SK-N-SH (cell line): ENCODE measurements around the gene ENKUR. TPM values are rescaled to one million over a fixed set of nuclear protein-coding genes. Genes with fewer than 3 reads are reported as not detected.

Experiments
- CTCF ChIA-PET: fragments of 300-600, 350-600 bp; formaldehyde crosslinking; extraction: SDS; loops from one replicate; lab custom pipeline; 2021; lab: Yijun Ruan, JAX
- POLR2A ChIA-PET: fragments of 350-600 bp; sonication (Branson Sonifier 250); formaldehyde crosslinking; extraction: SDS; loops from one replicate; lab custom pipeline; 2020; ENCODE audit warnings: antibody characterized with exemption, inconsistent platforms; lab: Yijun Ruan, JAX
- DNase-seq: peaks from one replicate; pipeline ENCODE4 v3.0.0; 2012
- H2AFZ ChIP-seq: fragments of 200-600 bp; sonication (generic); 2 replicates; pipeline ENCODE4 v1.8.1; 2016; ENCODE audit warnings: antibody characterized with exemption, mild to moderate bottlenecking, low read depth
- H3F3A ChIP-seq: fragments of 200-600 bp; sonication (generic); replicated peaks from 2 replicates; pipeline ENCODE3; 2016; ENCODE audit warnings: antibody characterized with exemption, mild to moderate bottlenecking; ENCODE audit not compliant: insufficient read depth
- H3K27ac ChIP-seq, 2 experiments: fragments of 200-500 bp in 1 of 2; fragments of 200-600 bp in 1 of 2; sonication (Bioruptor generic) in 1 of 2; sonication (generic), shearing (Covaris generic) in 1 of 2; 2 replicates each; pipeline versions ENCODE4 v1.5.1 to v1.6.1; 2014 to 2016; ENCODE audit warnings: low read depth in 2 of 2, inconsistent platforms in 1 of 2, low read length in 1 of 2, mild to moderate bottlenecking in 1 of 2, mixed read lengths in 1 of 2
- H3K27me3 ChIP-seq: fragments of 200-600 bp; sonication (generic), shearing (Covaris generic); 2 replicates; pipeline ENCODE4 v1.6.1; 2016; ENCODE audit warnings: mixed run types; ENCODE audit not compliant: insufficient read depth
- H3K36me3 ChIP-seq, 2 experiments: fragments of 200-500 bp in 1 of 2; fragments of 200-600 bp in 1 of 2; sonication (Bioruptor generic) in 1 of 2; sonication (generic) in 1 of 2; replicated peaks in 1 of 2; 2 replicates each; pipeline versions ENCODE3 to v1.5.1; 2014 to 2016; ENCODE audit warnings: low read length in 1 of 2, mild to moderate bottlenecking in 1 of 2; ENCODE audit not compliant: insufficient read depth in 2 of 2, control insufficient read depth in 1 of 2
- H3K4me1 ChIP-seq, 2 experiments: fragments of 200-500 bp in 1 of 2; fragments of 200-600 bp in 1 of 2; sonication (Bioruptor generic) in 1 of 2; sonication (generic), shearing (Covaris generic) in 1 of 2; 2 replicates each; pipeline versions ENCODE4 v1.5.1 to v1.6.1; 2014 to 2016; ENCODE audit warnings: low read depth in 1 of 2, low read length in 1 of 2, mixed run types in 1 of 2; ENCODE audit not compliant: insufficient read depth in 2 of 2, control insufficient read depth in 1 of 2
- H3K4me2 ChIP-seq: fragments of 200-600 bp; sonication (generic), shearing (Covaris generic); 2 replicates; pipeline ENCODE4 v1.6.1; 2017; ENCODE audit warnings: mixed run types
- H3K4me3 ChIP-seq, 2 experiments: fragments of 200-500 bp in 1 of 2; fragments of 200-600 bp in 1 of 2; sonication (Bioruptor generic) in 1 of 2; sonication (generic), shearing (Covaris generic) in 1 of 2; 2 replicates each; pipeline versions ENCODE4 v1.5.1 to v1.8.1; 2014 to 2016; ENCODE audit warnings: low read depth in 2 of 2, inconsistent platforms in 1 of 2, low read length in 1 of 2, mild to moderate bottlenecking in 1 of 2, mixed read lengths in 1 of 2, moderate library complexity in 1 of 2
- H3K79me2 ChIP-seq: fragments of 200-600 bp; sonication (generic); 2 replicates; pipeline ENCODE4 v1.8.1; 2017; ENCODE audit warnings: mild to moderate bottlenecking; ENCODE audit not compliant: insufficient read depth
- H3K9ac ChIP-seq: fragments of 200-600 bp; sonication (generic); 2 replicates; pipeline ENCODE4 v1.6.1; 2017; ENCODE audit warnings: mixed run types
- H3K9me2 ChIP-seq: fragments of 200-600 bp; sonication (generic); 2 replicates; pipeline ENCODE4 v1.6.1; 2017; ENCODE audit warnings: mixed run types
- H3K9me3 ChIP-seq: fragments of 200-600 bp; sonication (generic); 2 replicates; pipeline ENCODE4 v1.6.1; 2017; ENCODE audit warnings: mixed run types, mild to moderate bottlenecking, moderate library complexity
- H4K20me1 ChIP-seq: fragments of 200-600 bp; sonication (generic); 2 replicates; pipeline ENCODE4 v1.6.1; 2017; ENCODE audit warnings: mild to moderate bottlenecking, mixed run types; ENCODE audit not compliant: insufficient read depth
- CHD2 ChIP-seq: fragments of 150-350 bp; IDR thresholded peaks from 2 replicates; pipeline ENCODE4 v1.6.1; 2018; ENCODE audit warnings: low read length; ENCODE audit not compliant: partially characterized antibody
- ELF1 ChIP-seq: IDR thresholded peaks from 2 replicates; pipeline ENCODE4 v1.4.0; 2012
- EZH2phosphoT487 ChIP-seq: fragments of 200-600 bp; sonication (generic); IDR thresholded peaks from 2 replicates; pipeline ENCODE4 v1.6.1; 2017; ENCODE audit warnings: low read depth, mixed run types, mild to moderate bottlenecking, antibody characterized with exemption, moderate library complexity, borderline replicate concordance
- FOXJ3 ChIP-seq: sonication (generic); formaldehyde crosslinking; IDR thresholded peaks from 2 replicates; pipeline ENCODE4 v1.5.1; 2020; ENCODE audit warnings: mild to moderate bottlenecking, missing genetic modification reagents
- GATA2 ChIP-seq: sonication (generic); formaldehyde crosslinking; IDR thresholded peaks from 2 replicates; pipeline ENCODE4 v1.5.0; 2020; ENCODE audit warnings: mild to moderate bottlenecking, missing genetic modification reagents
- JUND ChIP-seq: IDR thresholded peaks from 2 replicates; pipeline ENCODE4 v1.4.0; 2012
- MAX ChIP-seq: IDR thresholded peaks from 2 replicates; pipeline ENCODE4 v1.4.0; 2012; ENCODE audit warnings: low read depth
- NFIC ChIP-seq: IDR thresholded peaks from 2 replicates; pipeline ENCODE4 v1.4.0; 2012; ENCODE audit warnings: borderline replicate concordance
- RFX5 ChIP-seq: IDR thresholded peaks from 2 replicates; pipeline ENCODE4 v1.6.1; 2012; ENCODE audit warnings: mild to moderate bottlenecking, improper control_type of control experiment, low read length
- RXRA ChIP-seq: IDR thresholded peaks from 2 replicates; pipeline ENCODE4 v1.4.0; 2012; ENCODE audit warnings: low read depth, mild to moderate bottlenecking, borderline replicate concordance
- SIN3A ChIP-seq: IDR thresholded peaks from 2 replicates; pipeline ENCODE4 v1.6.1; 2012; ENCODE audit warnings: low read depth, mild to moderate bottlenecking, low read length, moderate library complexity, borderline replicate concordance
- TEAD4 ChIP-seq: IDR thresholded peaks from 2 replicates; pipeline ENCODE4 v1.4.0; 2012; ENCODE audit warnings: mild to moderate bottlenecking, borderline replicate concordance; ENCODE audit not compliant: insufficient read depth
- USF2 ChIP-seq: fragments of 150-350 bp; IDR thresholded peaks from 2 replicates; pipeline ENCODE4 v1.6.1; 2017; ENCODE audit warnings: antibody characterized with exemption, low read length, low read depth, borderline replicate concordance
- WGBS: methylation state at CpG from one replicate; pipeline ENCODE4 v1.1.6; 2017; ENCODE audit warnings: low lambda C conversion rate; 5-methylcytosine and 5-hydroxymethylcytosine counted together
- polyA plus RNA-seq, 3 experiments: library from polyadenylated mRNA; depleted of rRNA; stranded (reverse); fragments of >200 nt; gene quantifications; 2 replicates each; pipeline ENCODE4 v1.2.3, GENCODE V29; 2012
- TF ChIP-seq, protein P1 (sequence below): IDR thresholded peaks from 2 replicates; pipeline ENCODE4 v1.6.1; 2012; ENCODE audit warnings: mild to moderate bottlenecking, low read depth, low read length, moderate library complexity

The ENKUR gene
- polyA plus RNA-seq, 1 of the 3 experiments (the other 2 are of a cell fraction), result 0.13 TPM

GRCh38 chr10:25029519-25029918 is 13.6 kb upstream of the ENKUR start:
- TF ChIP-seq MAX, result no peak
- TF ChIP-seq, all 33 proteins: peak for 0
- no peak overlapping the region for H2AFZ ChIP-seq
- H3K9me2 ChIP-seq, result no peaks in the 10 kb centered on the region
- no peak overlapping the region for H3K27ac ChIP-seq
- DNase-seq, result no peak
- H3K9ac ChIP-seq, result no peak overlapping the region
- CTCF ChIA-PET, result interaction anchor here (1.2 kb wide), 1 partner anchor 12 kb away, joined by 3 read pairs; no protein-coding TSS in a partner anchor
- H3K36me3 ChIP-seq, result peaks cover 0 to 7% of the 10 kb centered on the region in 2 experiments
- WGBS, result 95% methylated on average over 2 of the region's 2 CpGs
- POLR2A ChIA-PET, result no interaction called here
- H3K79me2 ChIP-seq, result no peaks in the 10 kb centered on the region
- H3K4me1 ChIP-seq, result no peaks in the 10 kb centered on the region
- H3K27me3 ChIP-seq, result no peaks in the 10 kb centered on the region
- H3K4me3 ChIP-seq, result no peak overlapping the region
- H3K4me2 ChIP-seq, result no peak overlapping the region
- H3K9me3 ChIP-seq, result no peaks in the 10 kb centered on the region
- H4K20me1 ChIP-seq, result no peaks in the 10 kb centered on the region
- H3F3A ChIP-seq, result no peaks in the 10 kb centered on the region

- TF ChIP-seq MAX, result no peak
- TF ChIP-seq NFIC, result no peak
- TF ChIP-seq ELF1, result no peak
- no peak for TF ChIP-seq RXRA
- TF ChIP-seq GATA2 (CRISPR knock-in tag), result no peak
- no peak for TF ChIP-seq JUND
- no peak for TF ChIP-seq EZH2phosphoT487
- no peak for TF ChIP-seq SIN3A
- no peak for TF ChIP-seq CHD2
- TF ChIP-seq RFX5, result no peak
- no peak for TF ChIP-seq USF2
- TF ChIP-seq, protein P1, sequence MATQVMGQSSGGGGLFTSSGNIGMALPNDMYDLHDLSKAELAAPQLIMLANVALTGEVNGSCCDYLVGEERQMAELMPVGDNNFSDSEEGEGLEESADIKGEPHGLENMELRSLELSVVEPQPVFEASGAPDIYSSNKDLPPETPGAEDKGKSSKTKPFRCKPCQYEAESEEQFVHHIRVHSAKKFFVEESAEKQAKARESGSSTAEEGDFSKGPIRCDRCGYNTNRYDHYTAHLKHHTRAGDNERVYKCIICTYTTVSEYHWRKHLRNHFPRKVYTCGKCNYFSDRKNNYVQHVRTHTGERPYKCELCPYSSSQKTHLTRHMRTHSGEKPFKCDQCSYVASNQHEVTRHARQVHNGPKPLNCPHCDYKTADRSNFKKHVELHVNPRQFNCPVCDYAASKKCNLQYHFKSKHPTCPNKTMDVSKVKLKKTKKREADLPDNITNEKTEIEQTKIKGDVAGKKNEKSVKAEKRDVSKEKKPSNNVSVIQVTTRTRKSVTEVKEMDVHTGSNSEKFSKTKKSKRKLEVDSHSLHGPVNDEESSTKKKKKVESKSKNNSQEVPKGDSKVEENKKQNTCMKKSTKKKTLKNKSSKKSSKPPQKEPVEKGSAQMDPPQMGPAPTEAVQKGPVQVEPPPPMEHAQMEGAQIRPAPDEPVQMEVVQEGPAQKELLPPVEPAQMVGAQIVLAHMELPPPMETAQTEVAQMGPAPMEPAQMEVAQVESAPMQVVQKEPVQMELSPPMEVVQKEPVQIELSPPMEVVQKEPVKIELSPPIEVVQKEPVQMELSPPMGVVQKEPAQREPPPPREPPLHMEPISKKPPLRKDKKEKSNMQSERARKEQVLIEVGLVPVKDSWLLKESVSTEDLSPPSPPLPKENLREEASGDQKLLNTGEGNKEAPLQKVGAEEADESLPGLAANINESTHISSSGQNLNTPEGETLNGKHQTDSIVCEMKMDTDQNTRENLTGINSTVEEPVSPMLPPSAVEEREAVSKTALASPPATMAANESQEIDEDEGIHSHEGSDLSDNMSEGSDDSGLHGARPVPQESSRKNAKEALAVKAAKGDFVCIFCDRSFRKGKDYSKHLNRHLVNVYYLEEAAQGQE, result no peak
- TF ChIP-seq TEAD4, result no peak
- TF ChIP-seq FOXJ3 (CRISPR knock-in tag), result no peak
- Histone ChIP-seq H3K4me2 (no peak overlapping the region), H3K27me3 (no peaks in the 10 kb centered on the region), H3K4me3 (no peak overlapping the region), H3K79me2 (no peaks in the 10 kb centered on the region), H2AFZ (no peak overlapping the region), H3K9ac (no peak overlapping the region), H3F3A (no peaks in the 10 kb centered on the region), H4K20me1 (no peaks in the 10 kb centered on the region), H3K9me3 (no peaks in the 10 kb centered on the region), H3K36me3 (peaks cover 0 to 7% of the 10 kb centered on the region in 2 experiments), H3K27ac (no peak overlapping the region), H3K9me2 (no peaks in the 10 kb centered on the region), H3K4me1 (no peaks in the 10 kb centered on the region)
- no peak for DNase-seq
- CTCF ChIA-PET, result no interaction called here
- 94% methylated on average over 1 of the region's 1 CpG for WGBS
- POLR2A ChIA-PET, result no interaction called here
Observed at GRCh38 chr10:25028711-25029110, 12.8 kb upstream of the ENKUR start.
